ENCODE measurements around the gene MS4A14. TPM values are rescaled to one million over a fixed set of nuclear protein-coding genes. Genes with fewer than 3 reads are reported as not detected.
"Not testable (repeated sequence)": the region's sequence is repeated elsewhere in the genome, so short reads cannot be mapped to it uniquely, and the experiment has no call there.

The MS4A14 gene
- total RNA-seq, 1 donor from 2014 or later: not detected

- no peak for DNase-seq
These were observed 5.8 kb upstream of the MS4A14 start for GRCh38 chr11:60390419-60390818.

- DNase-seq: no peak
These were observed 3.9 kb upstream of the MS4A14 start for GRCh38 chr11:60392361-60392760.

GRCh38 chr11:60393016-60393415 lies 3.2 kb upstream of the MS4A14 start:
- no peak for DNase-seq

- DNase-seq: no peak
These were observed 1.4 kb upstream of the MS4A14 start for GRCh38 chr11:60394666-60395380.

GRCh38 chr11:60396799-60397198 lies 540 bp downstream of the MS4A14 start:
- no peak for DNase-seq

GRCh38 chr11:60420015-60420414 lies 23.8 kb downstream of the MS4A14 start:
- DNase-seq: no peak

GRCh38 chr11:60422609-60423008 lies 26.4 kb downstream of the MS4A14 start:
- DNase-seq: no peak

GRCh38 chr11:60428517-60428916 lies 32.3 kb downstream of the MS4A14 start:
- DNase-seq: no peak

GRCh38 chr11:60429272-60429671 lies 33.0 kb downstream of the MS4A14 start, which contains the start of gene MS4A5:
TSS of gene MS4A5 (plus strand) at chr11:60429572. CDS start at chr11:60429675, 103 bp downstream.
- no peak for DNase-seq

- DNase-seq: no peak
These were observed 35.0 kb downstream of the MS4A14 start for GRCh38 chr11:60431251-60431650.

GRCh38 chr11:60433401-60433800 lies 37.1 kb downstream of the MS4A14 start:
- DNase-seq: no peak

GRCh38 chr11:60447070-60447469 lies 50.8 kb downstream of the MS4A14 start:
- DNase-seq: no peak

GRCh38 chr11:60447846-60448245 lies 51.6 kb downstream of the MS4A14 start:
- DNase-seq: no peak

GRCh38 chr11:60451185-60451584 lies 54.9 kb downstream of the MS4A14 start:
- not testable (repeated sequence) for DNase-seq

GRCh38 chr11:60454212-60454611 lies 58.0 kb downstream of the MS4A14 start:
- no peak for DNase-seq

GRCh38 chr11:60455531-60456042 lies 59.3 kb downstream of the MS4A14 start, which contains the start of gene MS4A1:
TSS of gene MS4A1 (plus strand) at chr11:60455847. CDS start at chr11:60462375, 6,528 bp downstream.
- no peak for DNase-seq

GRCh38 chr11:60457576-60457975 lies 61.3 kb downstream of the MS4A14 start:
- no peak for DNase-seq

GRCh38 chr11:60459345-60459744 lies 63.1 kb downstream of the MS4A14 start:
- no peak for DNase-seq

Other genes starting within 250 kb of the MS4A14 start
- 3.7 TPM for gene MS4A6A, start 213.4 kb upstream of the MS4A14 start, total RNA-seq
- not detected for gene MS4A4E, start 153.3 kb upstream of the MS4A14 start, total RNA-seq
- 4.4 TPM for gene MS4A4A, start 115.8 kb upstream of the MS4A14 start, total RNA-seq
- not detected for gene MS4A6E, start 69.2 kb upstream of the MS4A14 start, total RNA-seq
- gene MS4A7, start 17.9 kb upstream of the MS4A14 start, total RNA-seq: 3.3 TPM
- gene MS4A5, start 33.1 kb downstream of the MS4A14 start, total RNA-seq: not detected
- gene MS4A1, start 59.4 kb downstream of the MS4A14 start, total RNA-seq: not detected
- not detected for gene MS4A12, start 96.3 kb downstream of the MS4A14 start, total RNA-seq
- gene MS4A13, start 118.9 kb downstream of the MS4A14 start, total RNA-seq: not detected

Data from occipital lobe (tissue), 2 donors.